Mesodermal cell (in vitro differentiated cells): Measurements from ENCODE around the gene SORCS3. TPM values are rescaled to one million over a fixed set of nuclear protein-coding genes. Genes with fewer than 3 reads are reported as not detected.

Experiments used
- H3K27ac ChIP-seq: 2 replicates; pipeline ENCODE4 v1.7.0; 2013; ENCODE audit warnings: mild to moderate bottlenecking, low read depth, low read length, moderate library complexity; ENCODE audit not compliant: severe bottlenecking
- H3K36me3 ChIP-seq: 2 replicates; pipeline ENCODE4 v1.7.1; 2013; ENCODE audit warnings: mild to moderate bottlenecking, low read length, moderate library complexity; ENCODE audit not compliant: control insufficient read depth, insufficient read depth
- H3K4me1 ChIP-seq: one replicate; pipeline ENCODE4 v1.7.1; 2013; ENCODE audit warnings: mild to moderate bottlenecking, low read length; ENCODE audit not compliant: insufficient read depth, control insufficient read depth, poor library complexity, severe bottlenecking
- H3K4me3 ChIP-seq: 2 replicates; pipeline ENCODE4 v1.7.0; 2013; ENCODE audit warnings: low read length, control low read depth, mild to moderate bottlenecking; ENCODE audit not compliant: insufficient read depth, poor library complexity, severe bottlenecking; ENCODE audit errors: extremely low read depth
- H3K9me3 ChIP-seq: 2 replicates; pipeline ENCODE4 v1.7.1; 2013; ENCODE audit warnings: mild to moderate bottlenecking, low read length, moderate library complexity; ENCODE audit not compliant: control insufficient read depth
- WGBS, 2 experiments: methylation state at CpG; one replicate each; pipeline ENCODE4 v1.1.5; 2013; ENCODE audit warnings: missing lambda C conversion rate in 2 of 2; ENCODE audit not compliant: insufficient coverage in 2 of 2; 5-methylcytosine and 5-hydroxymethylcytosine counted together
- polyA plus RNA-seq, 2 experiments: library from polyadenylated mRNA; stranded (reverse); fragments of 50-300 nt; gene quantifications; one replicate each; pipeline ENCODE4 v1.2.3, GENCODE V29; 2013

Gene SORCS3
- 0.63 TPM for polyA plus RNA-seq (2013, experiment 1 of 2)
- 0.15 TPM for polyA plus RNA-seq (2013, experiment 2 of 2)

DNA sequence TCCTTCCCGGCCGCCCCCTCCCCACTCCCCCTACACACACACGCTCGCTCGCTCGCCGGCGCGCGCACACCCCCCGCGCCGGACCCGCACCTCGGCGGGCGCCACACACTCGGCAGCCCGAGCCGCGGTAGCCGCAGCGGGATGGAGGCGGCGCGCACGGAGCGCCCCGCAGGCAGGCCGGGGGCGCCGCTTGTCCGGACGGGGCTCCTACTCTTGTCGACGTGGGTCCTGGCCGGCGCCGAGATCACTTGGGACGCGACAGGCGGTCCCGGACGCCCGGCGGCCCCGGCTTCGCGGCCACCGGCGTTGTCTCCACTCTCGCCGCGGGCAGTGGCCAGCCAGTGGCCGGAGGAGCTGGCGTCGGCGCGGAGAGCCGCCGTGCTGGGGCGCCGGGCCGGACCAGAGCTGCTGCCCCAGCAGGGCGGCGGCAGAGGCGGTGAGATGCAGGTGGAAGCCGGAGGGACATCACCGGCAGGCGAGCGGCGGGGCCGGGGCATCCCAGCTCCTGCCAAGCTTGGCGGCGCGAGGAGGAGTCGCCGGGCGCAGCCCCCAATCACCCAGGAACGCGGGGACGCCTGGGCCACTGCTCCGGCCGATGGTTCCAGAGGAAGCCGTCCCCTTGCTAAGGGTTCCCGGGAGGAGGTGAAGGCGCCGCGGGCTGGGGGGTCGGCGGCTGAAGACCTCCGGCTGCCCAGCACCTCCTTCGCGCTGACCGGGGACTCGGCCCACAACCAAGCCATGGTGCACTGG is at the start of gene SORCS3:
Gene SORCS3, plus strand, starts transcription at position 104 of the 750 bp plus-strand sequence.
- 0 to 1% methylated on average over 66 to 79 of the region's 96 CpGs for WGBS, 2 experiments
- H3K36me3 ChIP-seq, result no peaks in the 10 kb centered on the region
- H3K4me3 ChIP-seq, result peak within 1 kb of the TSS; percentile 35
- H3K9me3 ChIP-seq, result no peaks in the 10 kb centered on the region
- H3K27ac ChIP-seq, result no peak within 1 kb of the TSS
- H3K4me1 ChIP-seq, result peaks cover 2% of the 10 kb centered on the region

GRCh38 chr10:104591441-104591840 is 49.6 kb upstream of the SORCS3 start:
- Histone ChIP-seq H3K4me1 (peaks cover 8% of the 10 kb centered on the region), H3K9me3 (no peaks in the 10 kb centered on the region), H3K36me3 (no peaks in the 10 kb centered on the region), H3K27ac (no peak overlapping the region), H3K4me3 (no peak overlapping the region)
- WGBS, 2 experiments, result 86 to 100% methylated on average over 1 of the region's 3 CpGs

DNA sequence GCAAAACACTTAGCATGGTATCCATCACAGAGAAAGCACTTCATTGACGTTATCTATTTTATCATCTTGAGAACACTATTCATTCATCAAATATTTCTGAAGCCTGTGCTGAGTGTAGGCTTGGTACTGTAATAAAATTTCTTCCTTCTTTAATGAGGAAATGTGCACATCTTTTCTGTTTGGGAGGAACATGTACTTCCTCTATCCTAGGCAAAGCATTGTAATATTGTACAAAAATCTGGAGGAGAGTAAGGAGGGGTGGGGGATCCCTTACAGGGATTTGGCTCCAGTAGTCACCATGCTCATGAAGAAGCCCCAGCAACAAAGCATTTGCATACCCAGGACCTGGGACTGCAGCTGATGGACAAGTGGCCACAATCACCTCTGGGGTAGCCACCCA is 39.9 kb upstream of the SORCS3 start:
- Histone ChIP-seq H3K36me3 (no peaks in the 10 kb centered on the region), H3K9me3 (no peaks in the 10 kb centered on the region), H3K27ac (no peak overlapping the region), H3K4me1 (no peaks in the 10 kb centered on the region), H3K4me3 (no peak overlapping the region)
- whole genome bisulfite sequencing, 2 experiments, result no CpG with 5 or more reads among the region's 1 CpG

- H3K36me3 ChIP-seq, result no peaks in the 10 kb centered on the region
- H3K4me1 ChIP-seq, result no peaks in the 10 kb centered on the region
- no peak overlapping the region for H3K27ac ChIP-seq
- WGBS, 2 experiments, result 85 to 87% methylated on average over 6 to 7 of the region's 7 CpGs
- peaks cover 20% of the 10 kb centered on the region for H3K9me3 ChIP-seq
- H3K4me3 ChIP-seq, result no peak overlapping the region
Measured at GRCh38 chr10:104608091-104608828, 32.8 kb upstream of the SORCS3 start.

DNA sequence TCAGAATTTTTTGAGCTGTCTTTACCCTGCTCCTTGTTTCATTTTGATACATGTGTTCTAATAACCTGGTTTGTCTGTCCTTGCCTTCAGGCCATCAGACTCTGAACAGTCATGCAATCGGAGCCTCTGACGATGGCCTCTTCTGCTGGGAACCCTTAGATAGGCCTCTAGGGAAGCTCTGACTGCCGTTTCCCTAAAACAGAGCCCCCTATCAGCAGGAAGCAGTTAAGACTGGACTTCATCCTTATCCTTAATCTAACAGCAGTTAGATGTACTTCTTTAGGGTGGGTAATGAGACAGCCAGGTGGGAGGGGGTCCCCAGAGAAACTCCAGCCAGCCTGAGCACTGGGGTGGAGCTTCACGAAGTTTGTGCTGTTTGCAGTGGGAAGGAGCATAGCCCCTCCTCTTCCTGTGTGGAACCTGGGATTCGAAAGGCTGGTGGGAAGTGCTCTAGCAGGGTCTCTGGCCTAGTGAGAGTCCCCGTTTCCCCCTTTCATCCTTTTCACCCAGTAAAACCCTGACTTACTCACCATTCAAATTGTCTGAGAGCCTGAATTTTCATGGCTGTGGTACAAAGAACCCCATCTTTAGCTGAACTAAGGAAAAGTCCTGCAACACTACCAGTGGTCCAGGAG is 28.4 kb upstream of the SORCS3 start:
- no peaks in the 10 kb centered on the region for H3K4me1 ChIP-seq
- H3K9me3 ChIP-seq, result peaks cover 18% of the 10 kb centered on the region
- H3K4me3 ChIP-seq, result no peak overlapping the region
- H3K27ac ChIP-seq, result no peak overlapping the region
- WGBS, 2 experiments, result 20 to 66% methylated on average over 1 to 5 of the region's 6 CpGs
- no peaks in the 10 kb centered on the region for H3K36me3 ChIP-seq

GRCh38 chr10:104613406-104613805 is 27.7 kb upstream of the SORCS3 start:
- peaks cover 2% of the 10 kb centered on the region for H3K4me1 ChIP-seq
- no peak overlapping the region for H3K27ac ChIP-seq
- no CpG with 5 or more reads among the region's 2 CpGs for WGBS, 2 experiments
- no peak overlapping the region for H3K4me3 ChIP-seq
- H3K9me3 ChIP-seq, result peaks cover 12% of the 10 kb centered on the region
- no peaks in the 10 kb centered on the region for H3K36me3 ChIP-seq

- H3K4me3 ChIP-seq, result no peak overlapping the region
- H3K9me3 ChIP-seq, result peaks cover 2% of the 10 kb centered on the region
- H3K27ac ChIP-seq, result no peak overlapping the region
- H3K4me1 ChIP-seq, result peaks cover 2% of the 10 kb centered on the region
- no peaks in the 10 kb centered on the region for H3K36me3 ChIP-seq
- WGBS, 2 experiments, result 70 to 93% methylated on average over 2 of the region's 6 CpGs
Measured at GRCh38 chr10:104614245-104614831, 26.8 kb upstream of the SORCS3 start.

DNA sequence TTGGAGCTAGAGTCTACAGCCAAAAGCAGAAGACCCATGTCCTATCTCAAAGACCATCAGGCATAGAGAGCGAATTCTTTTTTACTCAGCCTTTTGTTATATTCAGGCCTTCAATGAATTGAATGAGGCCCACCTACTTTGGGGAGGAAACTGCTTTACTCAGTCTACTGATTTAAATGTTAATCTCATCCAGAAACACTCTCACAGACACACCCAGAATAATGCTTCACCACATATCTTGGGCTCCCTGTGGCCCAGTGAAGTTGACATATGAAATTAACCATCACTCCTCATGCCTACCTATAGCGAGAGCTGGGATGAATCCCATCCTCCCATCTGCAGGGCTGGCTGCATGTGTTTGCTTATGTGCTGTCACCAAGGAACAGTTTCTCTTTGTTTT is 26.0 kb upstream of the SORCS3 start:
- WGBS, 2 experiments, result 100% methylated on average over 1 of the region's 2 CpGs; no CpG with 5 or more reads in 1 of the 2 experiments
- H3K4me3 ChIP-seq, result no peak overlapping the region
- H3K4me1 ChIP-seq, result peaks cover 2% of the 10 kb centered on the region
- H3K9me3 ChIP-seq, result no peaks in the 10 kb centered on the region
- H3K27ac ChIP-seq, result no peak overlapping the region
- H3K36me3 ChIP-seq, result no peaks in the 10 kb centered on the region

DNA sequence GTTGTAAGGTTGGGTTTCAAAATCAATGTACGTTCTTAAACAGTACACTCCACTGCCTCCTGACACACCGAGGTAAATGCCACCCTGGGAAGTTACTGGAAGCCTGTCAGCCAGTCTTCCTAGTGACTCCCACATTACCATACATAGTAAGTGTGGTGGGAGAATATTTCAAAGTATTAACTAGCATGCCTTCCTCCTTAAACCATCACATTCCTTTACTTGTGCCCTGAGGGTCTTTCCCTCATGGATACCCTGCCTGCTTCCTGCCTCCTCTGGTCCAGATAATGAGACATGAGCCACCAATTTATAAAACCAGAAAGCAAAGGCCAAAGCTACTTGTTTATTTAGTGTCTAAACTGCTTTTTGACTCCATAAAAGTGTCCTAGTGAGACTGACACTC is 23.3 kb upstream of the SORCS3 start:
- peaks cover 2% of the 10 kb centered on the region for H3K4me1 ChIP-seq
- no CpG with 5 or more reads among the region's 2 CpGs for WGBS, 2 experiments
- H3K36me3 ChIP-seq, result no peaks in the 10 kb centered on the region
- no peak overlapping the region for H3K27ac ChIP-seq
- no peaks in the 10 kb centered on the region for H3K9me3 ChIP-seq
- H3K4me3 ChIP-seq, result no peak overlapping the region

DNA sequence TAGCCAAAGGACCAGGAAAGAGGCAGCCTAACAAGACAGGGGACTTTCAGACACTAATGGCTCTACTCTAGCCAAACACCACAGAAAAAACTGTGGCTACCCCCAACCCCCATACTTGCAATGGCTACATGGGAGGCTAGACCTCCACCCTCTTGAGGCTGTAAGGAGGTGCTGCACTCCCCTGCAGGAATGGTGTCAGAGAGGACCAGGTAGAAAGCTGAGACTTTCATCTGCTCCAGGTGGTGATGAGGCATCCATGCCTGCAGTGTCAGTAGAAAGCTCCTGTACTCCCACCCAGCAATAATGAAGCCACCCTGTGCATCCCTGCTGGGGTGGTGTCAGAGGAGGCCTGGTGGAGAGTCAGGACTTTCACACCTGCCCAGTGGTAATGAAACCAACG is 18.9 kb upstream of the SORCS3 start:
- H3K9me3 ChIP-seq, result no peaks in the 10 kb centered on the region
- peaks cover 2% of the 10 kb centered on the region for H3K4me1 ChIP-seq
- H3K4me3 ChIP-seq, result no peak overlapping the region
- no peak overlapping the region for H3K27ac ChIP-seq
- H3K36me3 ChIP-seq, result no peaks in the 10 kb centered on the region
- no CpG with 5 or more reads among the region's 1 CpG for WGBS, 2 experiments
